Liver (tissue), 9 donors: Measurements from ENCODE around the gene TM7SF3. TPM values are rescaled to one million over a fixed set of nuclear protein-coding genes. Genes with fewer than 3 reads are reported as not detected.

Experiments used
- DNase-seq: peaks from one replicate; pipeline ENCODE4 v3.0.0-alpha.2; 2017; ENCODE audit warnings: low spot score
- H3K27ac ChIP-seq, 2 donors: one replicate each; pipeline ENCODE4 v1.7.0; 2013; ENCODE audit warnings: inconsistent platforms in 2 of 2, low read length in 2 of 2, control low read depth in 1 of 2, low read depth in 1 of 2, mild to moderate bottlenecking in 1 of 2
- H3K27me3 ChIP-seq, 4 donors: one replicate each; pipeline versions ENCODE4 v1.6.1 to v1.7.0; 2013; ENCODE audit warnings: low read length in 3 of 4, inconsistent platforms in 1 of 4, mild to moderate bottlenecking in 1 of 4, moderate library complexity in 1 of 4; ENCODE audit not compliant: control insufficient read depth in 4 of 4, insufficient read depth in 4 of 4
- H3K36me3 ChIP-seq, 4 donors: one replicate each; pipeline versions ENCODE4 v1.6.1 to v1.7.0; 2013; ENCODE audit warnings: low read length in 3 of 4, mild to moderate bottlenecking in 3 of 4, low read depth in 1 of 4, moderate library complexity in 1 of 4; ENCODE audit not compliant: control insufficient read depth in 4 of 4, insufficient read depth in 3 of 4
- H3K4me1 ChIP-seq, 4 donors: one replicate each; pipeline versions ENCODE4 v1.6.1 to v1.7.0; 2013; ENCODE audit warnings: low read length in 3 of 4, mild to moderate bottlenecking in 3 of 4, moderate library complexity in 1 of 4; ENCODE audit not compliant: control insufficient read depth in 4 of 4, insufficient read depth in 4 of 4
- H3K4me3 ChIP-seq, 3 donors: one replicate each; pipeline versions ENCODE4 v1.6.1 to v1.7.0; 2013; ENCODE audit warnings: low read length in 3 of 3, control low read depth in 1 of 3, low read depth in 1 of 3, mild to moderate bottlenecking in 1 of 3
- H3K9ac ChIP-seq, 2 donors: one replicate each; pipeline ENCODE4 v1.7.0; 2013; ENCODE audit warnings: low read length in 2 of 2, mild to moderate bottlenecking in 2 of 2, moderate library complexity in 2 of 2, control low read depth in 1 of 2, low read depth in 1 of 2
- H3K9me3 ChIP-seq, 4 donors: one replicate each; pipeline versions ENCODE4 v1.6.1 to v1.7.0; 2013; ENCODE audit warnings: low read length in 3 of 4; ENCODE audit not compliant: control insufficient read depth in 4 of 4
- EGR1 ChIP-seq, 2 donors: IDR thresholded peaks; 2 replicates each; pipeline ENCODE4 v1.6.1; 2016 to 2018; ENCODE audit warnings: antibody characterized with exemption in 2 of 2, low read depth in 2 of 2
- FOXA1 ChIP-seq: IDR thresholded peaks from 2 replicates; pipeline ENCODE4 v1.6.1; 2016; ENCODE audit warnings: antibody characterized with exemption
- FOXA2 ChIP-seq: IDR thresholded peaks from 2 replicates; pipeline ENCODE4 v1.6.1; 2016; ENCODE audit warnings: antibody characterized with exemption
- GABPA ChIP-seq, 2 donors: IDR thresholded peaks in 1 of 2; conservative IDR thresholded peaks in 1 of 2; 2 replicates each; pipeline ENCODE4 v1.6.1; 2016; ENCODE audit warnings: antibody characterized with exemption in 2 of 2, mild to moderate bottlenecking in 1 of 2, moderate library complexity in 1 of 2
- HNF4A ChIP-seq, 2 donors: conservative IDR thresholded peaks; 2 replicates each; pipeline ENCODE4 v1.6.1; 2016; ENCODE audit warnings: antibody characterized with exemption in 2 of 2, mild to moderate bottlenecking in 2 of 2
- HNF4G ChIP-seq: IDR thresholded peaks from 2 replicates; pipeline ENCODE4 v1.6.1; 2016; ENCODE audit warnings: antibody characterized with exemption
- JUND ChIP-seq, 2 donors: IDR thresholded peaks; 2 replicates each; pipeline ENCODE4 v1.6.1; 2016; ENCODE audit warnings: antibody characterized with exemption in 2 of 2
- NR2F2 ChIP-seq: IDR thresholded peaks from 2 replicates; pipeline ENCODE4 v1.6.1; 2016; ENCODE audit warnings: antibody characterized with exemption
- RAD21 ChIP-seq, 2 donors: IDR thresholded peaks; 2 replicates each; pipeline ENCODE4 v1.6.1; 2016; ENCODE audit warnings: antibody characterized with exemption in 2 of 2, mild to moderate bottlenecking in 2 of 2
- RXRA ChIP-seq, 2 donors: IDR thresholded peaks; 2 replicates each; pipeline ENCODE4 v1.6.1; 2017 to 2018; ENCODE audit warnings: antibody characterized with exemption in 2 of 2, mild to moderate bottlenecking in 1 of 2
- TAF1 ChIP-seq: conservative IDR thresholded peaks from 2 replicates; pipeline ENCODE4 v1.6.1; 2016; ENCODE audit warnings: antibody characterized with exemption, mild to moderate bottlenecking
- WGBS: extraction: QIAGEN DNeasy Blood & Tissue Kit; methylation state at CpG from one replicate; pipeline ENCODE4 v1.1.7; 2013; 5-methylcytosine and 5-hydroxymethylcytosine counted together
- polyA plus RNA-seq, 2 donors: library from polyadenylated mRNA; stranded (reverse) in 1 of 2; unstranded in 1 of 2; fragments of 200-250 nt in 1 of 2; fragments of >200 nt in 1 of 2; fragmentation: Nextera tagmentation in 1 of 2; extraction: Ambion mirVana in 1 of 2; gene quantifications; one replicate each; pipeline versions ENCODE4 v1.2.1 to v1.2.3, GENCODE V29; 2013 to 2015
- total RNA-seq, 2 donors: library from RNA; depleted of rRNA; stranded (reverse); fragments of >200 nt; gene quantifications; one replicate each; pipeline ENCODE4 v1.2.3, GENCODE V29; 2014
- TF ChIP-seq, protein P1 (sequence below): IDR thresholded peaks from 2 replicates; pipeline ENCODE4 v1.6.1; 2016; ENCODE audit warnings: antibody characterized with exemption
- TF ChIP-seq, protein P2 (sequence below): fragments of 150-350 bp; IDR thresholded peaks from 2 replicates; pipeline ENCODE4 v1.5.1; 2017; ENCODE audit warnings: improper control_type of control experiment, low read depth, low read length; ENCODE audit not compliant: missing input control
- TF ChIP-seq, protein P3 (sequence below): IDR thresholded peaks from 2 replicates; pipeline ENCODE4 v1.6.1; 2016; ENCODE audit warnings: antibody characterized with exemption, mild to moderate bottlenecking
- TF ChIP-seq, protein P4 (sequence below): IDR thresholded peaks from 2 replicates; pipeline ENCODE4 v1.6.1; 2016; ENCODE audit warnings: antibody characterized with exemption
- TF ChIP-seq, protein P5 (sequence below): IDR thresholded peaks from 2 replicates; pipeline ENCODE4 v1.6.1; 2016; ENCODE audit warnings: antibody characterized with exemption
- donor health status: healthy.
- donor health status: healthy.
- donor health status: healthy.
- donor health status: healthy.
- donor health status: healthy.

Gene TM7SF3
- total and polyA plus RNA-seq, 4 donors = 21.5 to 60.8 (median 44.6) TPM

DNA sequence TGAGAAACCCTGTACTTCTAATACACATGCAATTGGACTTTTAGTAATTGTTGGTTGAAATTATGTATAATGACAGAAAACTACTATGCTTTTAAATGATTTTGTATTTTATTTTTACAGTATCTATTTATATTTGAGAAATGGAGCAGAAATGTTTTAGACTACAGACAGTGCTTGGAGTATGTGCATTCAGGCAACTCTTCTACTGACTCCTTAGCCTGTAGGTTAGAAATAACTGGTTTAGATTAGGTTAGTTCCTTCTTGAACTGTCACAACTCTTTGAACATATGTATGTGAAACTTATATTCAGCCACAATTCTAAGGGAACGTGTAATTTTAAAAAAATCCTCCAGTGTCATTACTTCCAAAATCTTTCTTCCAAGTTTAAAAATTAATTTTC, 74.2 kb downstream of the TM7SF3 start:
- DNase-seq = no peak
- TF ChIP-seq, protein P1, sequence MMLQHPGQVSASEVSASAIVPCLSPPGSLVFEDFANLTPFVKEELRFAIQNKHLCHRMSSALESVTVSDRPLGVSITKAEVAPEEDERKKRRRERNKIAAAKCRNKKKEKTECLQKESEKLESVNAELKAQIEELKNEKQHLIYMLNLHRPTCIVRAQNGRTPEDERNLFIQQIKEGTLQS = no peak
- TF ChIP-seq FOXA2 (no peak), RAD21 (IDR thresholded peaks at IDR 0.05) (no peak), RXRA (IDR thresholded peaks at IDR 0.05) (no peak), HNF4G (no peak), HNF4A (conservative IDR thresholded peaks at IDR 0.05) (no peak), TAF1 (no peak), FOXA1 (no peak), EGR1 (IDR thresholded peaks at IDR 0.05; ENCODE audit: low read depth in 2 of 2) (no peak), NR2F2 (no peak), JUND (IDR thresholded peaks at IDR 0.05) (no peak), GABPA (IDR thresholded peaks at IDR 0.05 in 1 of 2, conservative IDR thresholded peaks at IDR 0.05 in 1 of 2) (no peak)
- TF ChIP-seq, protein P2, sequence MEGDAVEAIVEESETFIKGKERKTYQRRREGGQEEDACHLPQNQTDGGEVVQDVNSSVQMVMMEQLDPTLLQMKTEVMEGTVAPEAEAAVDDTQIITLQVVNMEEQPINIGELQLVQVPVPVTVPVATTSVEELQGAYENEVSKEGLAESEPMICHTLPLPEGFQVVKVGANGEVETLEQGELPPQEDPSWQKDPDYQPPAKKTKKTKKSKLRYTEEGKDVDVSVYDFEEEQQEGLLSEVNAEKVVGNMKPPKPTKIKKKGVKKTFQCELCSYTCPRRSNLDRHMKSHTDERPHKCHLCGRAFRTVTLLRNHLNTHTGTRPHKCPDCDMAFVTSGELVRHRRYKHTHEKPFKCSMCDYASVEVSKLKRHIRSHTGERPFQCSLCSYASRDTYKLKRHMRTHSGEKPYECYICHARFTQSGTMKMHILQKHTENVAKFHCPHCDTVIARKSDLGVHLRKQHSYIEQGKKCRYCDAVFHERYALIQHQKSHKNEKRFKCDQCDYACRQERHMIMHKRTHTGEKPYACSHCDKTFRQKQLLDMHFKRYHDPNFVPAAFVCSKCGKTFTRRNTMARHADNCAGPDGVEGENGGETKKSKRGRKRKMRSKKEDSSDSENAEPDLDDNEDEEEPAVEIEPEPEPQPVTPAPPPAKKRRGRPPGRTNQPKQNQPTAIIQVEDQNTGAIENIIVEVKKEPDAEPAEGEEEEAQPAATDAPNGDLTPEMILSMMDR = no peak
- TF ChIP-seq, protein P3, sequence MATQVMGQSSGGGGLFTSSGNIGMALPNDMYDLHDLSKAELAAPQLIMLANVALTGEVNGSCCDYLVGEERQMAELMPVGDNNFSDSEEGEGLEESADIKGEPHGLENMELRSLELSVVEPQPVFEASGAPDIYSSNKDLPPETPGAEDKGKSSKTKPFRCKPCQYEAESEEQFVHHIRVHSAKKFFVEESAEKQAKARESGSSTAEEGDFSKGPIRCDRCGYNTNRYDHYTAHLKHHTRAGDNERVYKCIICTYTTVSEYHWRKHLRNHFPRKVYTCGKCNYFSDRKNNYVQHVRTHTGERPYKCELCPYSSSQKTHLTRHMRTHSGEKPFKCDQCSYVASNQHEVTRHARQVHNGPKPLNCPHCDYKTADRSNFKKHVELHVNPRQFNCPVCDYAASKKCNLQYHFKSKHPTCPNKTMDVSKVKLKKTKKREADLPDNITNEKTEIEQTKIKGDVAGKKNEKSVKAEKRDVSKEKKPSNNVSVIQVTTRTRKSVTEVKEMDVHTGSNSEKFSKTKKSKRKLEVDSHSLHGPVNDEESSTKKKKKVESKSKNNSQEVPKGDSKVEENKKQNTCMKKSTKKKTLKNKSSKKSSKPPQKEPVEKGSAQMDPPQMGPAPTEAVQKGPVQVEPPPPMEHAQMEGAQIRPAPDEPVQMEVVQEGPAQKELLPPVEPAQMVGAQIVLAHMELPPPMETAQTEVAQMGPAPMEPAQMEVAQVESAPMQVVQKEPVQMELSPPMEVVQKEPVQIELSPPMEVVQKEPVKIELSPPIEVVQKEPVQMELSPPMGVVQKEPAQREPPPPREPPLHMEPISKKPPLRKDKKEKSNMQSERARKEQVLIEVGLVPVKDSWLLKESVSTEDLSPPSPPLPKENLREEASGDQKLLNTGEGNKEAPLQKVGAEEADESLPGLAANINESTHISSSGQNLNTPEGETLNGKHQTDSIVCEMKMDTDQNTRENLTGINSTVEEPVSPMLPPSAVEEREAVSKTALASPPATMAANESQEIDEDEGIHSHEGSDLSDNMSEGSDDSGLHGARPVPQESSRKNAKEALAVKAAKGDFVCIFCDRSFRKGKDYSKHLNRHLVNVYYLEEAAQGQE = no peak
- TF ChIP-seq, protein P4, sequence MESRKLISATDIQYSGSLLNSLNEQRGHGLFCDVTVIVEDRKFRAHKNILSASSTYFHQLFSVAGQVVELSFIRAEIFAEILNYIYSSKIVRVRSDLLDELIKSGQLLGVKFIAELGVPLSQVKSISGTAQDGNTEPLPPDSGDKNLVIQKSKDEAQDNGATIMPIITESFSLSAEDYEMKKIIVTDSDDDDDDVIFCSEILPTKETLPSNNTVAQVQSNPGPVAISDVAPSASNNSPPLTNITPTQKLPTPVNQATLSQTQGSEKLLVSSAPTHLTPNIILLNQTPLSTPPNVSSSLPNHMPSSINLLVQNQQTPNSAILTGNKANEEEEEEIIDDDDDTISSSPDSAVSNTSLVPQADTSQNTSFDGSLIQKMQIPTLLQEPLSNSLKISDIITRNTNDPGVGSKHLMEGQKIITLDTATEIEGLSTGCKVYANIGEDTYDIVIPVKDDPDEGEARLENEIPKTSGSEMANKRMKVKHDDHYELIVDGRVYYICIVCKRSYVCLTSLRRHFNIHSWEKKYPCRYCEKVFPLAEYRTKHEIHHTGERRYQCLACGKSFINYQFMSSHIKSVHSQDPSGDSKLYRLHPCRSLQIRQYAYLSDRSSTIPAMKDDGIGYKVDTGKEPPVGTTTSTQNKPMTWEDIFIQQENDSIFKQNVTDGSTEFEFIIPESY = no peak
- TF ChIP-seq, protein P5, sequence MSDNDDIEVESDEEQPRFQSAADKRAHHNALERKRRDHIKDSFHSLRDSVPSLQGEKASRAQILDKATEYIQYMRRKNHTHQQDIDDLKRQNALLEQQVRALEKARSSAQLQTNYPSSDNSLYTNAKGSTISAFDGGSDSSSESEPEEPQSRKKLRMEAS = no peak
- Histone ChIP-seq H3K27ac (no peak overlapping the region), H3K4me3 (peak overlapping the region in 1 of 3 donors; percentile 88), H3K36me3 (no peaks in the 10 kb centered on the region), H3K9me3 (no peaks in the 10 kb centered on the region), H3K4me1 (peaks cover 6 to 32% (median 15%) of the 10 kb centered on the region in 4 donors), H3K9ac (peak overlapping the region in 1 of 2 donors; percentile 24), H3K27me3 (no peaks in the 10 kb centered on the region)
- WGBS = 64% methylated on average over 1 of the region's 1 CpG
